ENCODE data around the gene DTNB.
A peak's percentile ranks its signal among the peaks of the same experiment; 100 is the strongest.

Gene DTNB

GRCh38 chr2:25361261-25362048 is 311.9 kb downstream of the DTNB start:
- no peak for DNase-seq

- no peak for DNase-seq
These were observed 314.5 kb downstream of the DTNB start for GRCh38 chr2:25358836-25359235.

- DNase-seq, result no peak
These were observed 315.0 kb downstream of the DTNB start for GRCh38 chr2:25358249-25358815.

GRCh38 chr2:25356088-25356487 is 317.3 kb downstream of the DTNB start:
- DNase-seq, result no peak

- DNase-seq, result no peak
These were observed 318.1 kb downstream of the DTNB start for GRCh38 chr2:25355270-25355669.

GRCh38 chr2:25354116-25354515 is 319.3 kb downstream of the DTNB start:
- DNase-seq, result no peak

- DNase-seq, result no peak
These were observed 324.0 kb downstream of the DTNB start for GRCh38 chr2:25349397-25349796.

GRCh38 chr2:25347846-25348245 is 325.5 kb downstream of the DTNB start:
- DNase-seq, result no peak

GRCh38 chr2:25347205-25347815 is 326.1 kb downstream of the DTNB start:
- DNase-seq, result no peak

- no peak for DNase-seq
These were observed 330.1 kb downstream of the DTNB start for GRCh38 chr2:25343187-25343825.

GRCh38 chr2:25342372-25343186 is 330.8 kb downstream of the DTNB start:
- peak; percentile 82 for DNase-seq

- DNase-seq, result peak; percentile 87
These were observed 331.5 kb downstream of the DTNB start, which contains the start of gene DNMT3A for GRCh38 chr2:25341753-25342371. Gene DNMT3A, minus strand, starts transcription at chr2:25341925. Its CDS starts 27,941 bp downstream, at chr2:25313984.

- DNase-seq, result peak; percentile 79
These were observed 332.2 kb downstream of the DTNB start for GRCh38 chr2:25341011-25341727.

GRCh38 chr2:25340181-25340921 is 333.0 kb downstream of the DTNB start:
- peak; percentile 84 for DNase-seq

- peak; percentile 80 for DNase-seq
These were observed 333.6 kb downstream of the DTNB start for GRCh38 chr2:25339791-25340180.

GRCh38 chr2:25339211-25339674 is 334.1 kb downstream of the DTNB start:
- peak; percentile 65 for DNase-seq

- DNase-seq, result no peak
These were observed 335.0 kb downstream of the DTNB start for GRCh38 chr2:25338401-25338800.

GRCh38 chr2:25337891-25338290 is 335.5 kb downstream of the DTNB start:
- DNase-seq, result no peak

- DNase-seq, result peak; percentile 7
These were observed 336.1 kb downstream of the DTNB start for GRCh38 chr2:25337276-25337675.

- peak; percentile 8 for DNase-seq
These were observed 337.0 kb downstream of the DTNB start for GRCh38 chr2:25336383-25336841.

- no peak for DNase-seq
These were observed 337.4 kb downstream of the DTNB start for GRCh38 chr2:25335971-25336370.
